Stimulated activated CD8-positive, alpha-beta memory T cell treated with anti-CD3 and anti-CD28 coated beads, Interleukin-4, amount 100 ng/mL, for 48 hours (primary cell): ENCODE measurements around the gene ADAM19.

ENCODE experiments used
- DNase-seq: peaks from one replicate; pipeline ENCODE4 v3.0.0-alpha.2; 2020

The ADAM19 gene

GRCh38 chr5:157596487-157596886 is 20.9 kb upstream of the ADAM19 start:
- peak; percentile 67 for DNase-seq

DNA sequence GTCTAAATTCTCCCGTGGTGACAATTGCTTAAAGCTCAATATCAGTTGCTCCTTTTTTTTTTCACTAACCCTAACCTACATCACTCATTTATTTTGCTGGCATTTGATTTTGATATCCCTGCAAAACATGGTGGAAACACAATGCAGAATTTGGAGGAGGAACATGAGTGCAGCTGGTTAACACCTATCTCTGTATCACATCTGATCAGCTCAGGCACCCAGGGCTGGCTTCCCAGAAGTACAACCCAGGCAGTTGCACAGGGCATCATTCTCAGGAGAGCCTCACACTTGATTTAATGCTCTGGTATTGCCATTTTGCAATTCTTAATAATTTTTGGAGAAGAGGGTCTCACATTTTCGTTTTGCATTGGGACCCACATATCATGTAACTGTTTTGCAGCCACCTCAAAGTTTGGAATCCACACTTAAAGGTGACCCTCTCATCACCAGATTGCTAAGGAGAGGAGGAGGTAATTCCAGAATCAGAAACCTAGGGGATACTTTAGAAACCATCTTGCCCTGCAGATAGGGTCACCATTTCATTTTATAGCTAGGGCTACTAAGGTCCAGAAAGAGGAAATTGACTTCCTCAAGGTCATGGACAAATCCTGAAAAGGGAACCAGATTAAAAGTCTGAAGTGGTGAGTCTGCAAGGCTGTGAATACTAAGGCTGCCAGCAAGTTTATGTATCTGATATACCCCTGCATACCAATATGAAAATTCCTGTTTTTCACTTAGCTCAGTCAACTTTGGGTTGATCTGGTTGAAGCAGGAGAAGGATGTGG is 19.3 kb upstream of the ADAM19 start:
- no peak for DNase-seq

- no peak for DNase-seq
Measured at GRCh38 chr5:157594257-157594656, 18.7 kb upstream of the ADAM19 start.

DNA sequence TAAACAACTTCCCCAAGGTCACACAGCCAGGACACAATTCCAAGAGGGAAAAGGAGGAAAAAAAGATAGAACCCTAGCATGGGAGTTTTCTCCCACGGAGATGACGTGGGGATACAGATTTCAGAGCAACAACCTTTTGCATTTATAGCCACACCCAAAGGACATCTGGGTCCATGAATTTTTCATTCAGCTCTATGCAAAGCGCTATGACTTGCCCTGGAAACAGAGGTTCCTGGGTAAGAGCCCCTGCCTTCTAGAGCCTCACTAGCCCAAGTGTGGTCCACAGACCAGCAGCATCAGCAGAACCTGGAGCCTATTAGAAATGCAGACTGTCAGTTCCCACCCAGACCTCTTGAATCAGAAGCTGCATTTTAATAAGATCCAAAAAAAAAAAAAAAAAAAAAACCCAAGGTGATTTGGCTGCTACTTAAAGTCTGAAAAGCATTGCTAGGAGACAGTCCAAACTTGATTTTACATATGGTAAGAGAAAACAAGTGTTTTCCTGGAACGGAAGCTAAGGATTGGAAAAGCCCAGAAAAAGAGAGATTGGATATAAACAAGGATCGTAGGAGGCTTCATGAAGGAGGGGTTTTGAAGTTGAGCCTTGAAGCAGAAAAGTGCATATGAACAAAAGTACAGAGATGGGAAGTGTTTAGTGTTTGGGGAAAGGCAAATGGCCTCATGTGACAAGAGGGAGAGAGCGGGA is 17.6 kb upstream of the ADAM19 start:
- DNase-seq, result no peak

- no peak for DNase-seq
Measured at GRCh38 chr5:157592594-157592993, 17.0 kb upstream of the ADAM19 start.

DNA sequence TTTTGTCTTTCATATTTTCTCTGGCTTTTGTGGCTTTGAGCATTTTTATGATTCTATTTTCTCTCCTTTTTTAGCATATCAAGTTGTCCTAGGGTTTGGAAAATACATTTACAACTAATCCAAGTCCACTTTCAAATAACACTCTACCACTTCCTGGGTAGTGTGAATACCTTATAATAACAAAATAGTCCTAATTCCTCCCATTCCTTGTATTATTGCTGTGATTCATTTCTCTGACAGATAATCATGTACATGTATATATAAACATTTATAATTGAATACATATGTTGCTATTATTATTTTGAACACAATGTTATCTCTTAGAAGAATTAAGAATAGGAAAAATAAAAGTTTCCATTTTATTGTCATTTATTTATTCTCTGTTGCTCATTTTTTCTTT is 14.9 kb upstream of the ADAM19 start:
- no peak for DNase-seq

GRCh38 chr5:157584628-157585027 is 9.1 kb upstream of the ADAM19 start:
- no peak for DNase-seq

- no peak for DNase-seq
Measured at GRCh38 chr5:157582731-157583620, 7.4 kb upstream of the ADAM19 start.

GRCh38 chr5:157581901-157582300 is 6.3 kb upstream of the ADAM19 start:
- no peak for DNase-seq

- DNase-seq, result no peak
Measured at GRCh38 chr5:157578079-157578780, 2.7 kb upstream of the ADAM19 start.

- DNase-seq, result no peak
Measured at GRCh38 chr5:157576678-157577077, 1.1 kb upstream of the ADAM19 start.

DNA sequence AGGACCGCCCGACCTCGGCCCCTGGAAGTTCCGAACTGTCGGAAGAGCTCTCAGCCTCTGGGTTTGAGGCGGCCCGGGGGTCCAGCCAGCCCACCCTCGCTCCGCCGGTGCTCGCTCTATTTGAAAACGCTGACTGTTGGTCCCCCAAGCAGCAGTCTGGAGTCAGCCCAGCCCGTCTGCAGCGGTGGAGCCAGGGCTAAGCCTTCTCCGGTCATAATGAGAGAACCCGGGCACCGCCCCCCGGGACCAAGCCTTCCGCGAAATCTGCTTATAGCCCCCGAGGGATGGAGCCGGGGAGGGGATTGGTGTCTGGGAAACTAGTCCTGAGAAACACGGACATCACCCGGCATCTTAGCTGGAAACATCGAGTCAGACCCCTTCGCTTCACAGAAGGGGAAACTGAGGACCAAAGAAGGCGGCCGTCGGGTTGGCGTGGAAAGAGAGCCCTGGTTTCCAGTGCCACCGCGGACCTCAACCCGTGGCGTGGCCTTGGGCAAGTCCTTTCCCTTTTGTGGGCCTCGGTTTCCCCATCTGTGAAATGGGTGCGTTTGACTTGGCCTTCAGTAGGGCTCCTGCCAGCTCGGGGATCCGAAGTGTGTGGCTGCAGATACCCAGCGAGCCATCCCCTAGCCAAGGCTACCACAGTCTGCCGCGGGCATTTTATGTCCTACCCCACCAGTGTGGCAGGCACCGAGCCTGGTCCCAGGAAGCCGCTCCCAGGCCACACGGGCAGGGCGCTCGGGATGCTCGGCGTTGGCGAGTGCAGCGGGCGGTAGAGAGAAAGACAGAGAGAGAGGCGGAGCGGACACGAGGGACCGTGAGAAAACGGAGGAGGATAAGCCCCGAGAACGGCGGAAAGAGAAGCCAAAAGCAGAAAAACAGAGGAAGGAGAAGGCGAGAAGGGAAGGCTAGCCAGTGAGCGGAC is 857 bp downstream of the ADAM19 start:
- DNase-seq, result peak; percentile 57

- no peak for DNase-seq
Measured at GRCh38 chr5:157571357-157571827, 4.2 kb downstream of the ADAM19 start.

GRCh38 chr5:157570531-157571200 is 4.9 kb downstream of the ADAM19 start:
- DNase-seq, result no peak

DNA sequence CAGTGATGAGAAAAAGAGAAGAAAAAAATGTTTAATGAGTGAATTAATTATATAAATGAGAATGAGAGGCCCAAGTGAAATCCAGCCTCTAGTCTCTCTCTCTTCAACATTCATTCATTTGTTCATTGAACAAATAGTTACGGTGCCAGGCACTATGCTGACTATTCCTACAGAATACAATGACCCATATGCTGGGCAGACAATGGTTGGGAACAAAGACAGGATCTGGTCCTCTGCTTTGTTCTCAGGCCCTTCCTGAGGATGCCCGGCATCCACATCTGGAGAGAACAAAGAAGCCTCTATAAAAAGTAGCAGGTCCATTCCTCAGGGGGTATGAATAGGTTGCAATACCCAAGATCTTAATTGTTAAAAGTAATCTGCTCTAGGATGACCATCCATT is 6.9 kb downstream of the ADAM19 start:
- no peak for DNase-seq

DNA sequence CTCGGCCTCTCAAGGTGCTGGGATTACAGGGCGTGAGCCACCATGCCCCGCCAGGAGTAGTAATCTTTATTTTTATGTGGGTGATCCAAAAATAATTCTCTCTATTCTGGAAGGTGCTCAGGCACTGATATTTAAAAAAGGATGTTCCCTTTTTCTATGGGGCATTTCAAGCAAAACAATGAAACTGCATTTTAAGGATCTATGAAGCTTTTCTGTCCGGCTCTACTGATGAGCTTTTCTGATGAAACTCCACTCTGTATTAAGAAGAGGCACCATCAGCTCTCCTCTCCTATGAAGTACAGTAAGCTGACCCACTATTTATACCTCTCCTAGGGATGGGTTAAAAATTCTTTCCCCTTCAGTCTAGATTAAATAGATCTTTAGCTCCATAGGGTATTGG is 7.4 kb downstream of the ADAM19 start:
- no peak for DNase-seq

- no peak for DNase-seq
Measured at GRCh38 chr5:157566902-157567489, 8.6 kb downstream of the ADAM19 start.

- DNase-seq, result no peak
Measured at GRCh38 chr5:157563929-157564716, 11.5 kb downstream of the ADAM19 start.

DNA sequence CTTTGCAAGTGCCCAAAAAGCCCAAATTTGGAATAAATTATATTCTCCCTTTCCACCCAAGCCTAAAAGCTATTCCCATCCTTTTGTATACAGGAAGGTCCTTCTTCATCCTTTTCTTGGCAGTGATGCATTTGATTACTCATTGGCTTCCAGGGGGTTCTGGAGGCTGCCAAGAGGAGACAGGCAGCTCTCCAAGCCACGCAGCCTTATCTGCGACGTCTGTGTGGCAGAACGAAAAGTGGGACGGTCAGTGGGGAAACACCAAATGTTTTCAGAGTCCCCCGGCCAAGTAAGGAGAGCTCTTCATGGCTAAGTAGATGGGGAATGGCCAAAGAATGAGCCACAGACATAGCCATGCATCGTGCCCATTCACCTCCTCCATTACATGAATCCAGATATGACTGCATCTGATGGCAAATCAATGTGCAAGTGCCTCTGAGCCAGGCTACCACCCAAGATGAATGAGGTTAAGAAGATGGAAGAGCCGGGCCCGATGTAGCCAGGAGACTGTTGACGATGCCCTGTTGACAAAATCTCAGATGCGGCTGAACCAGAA is 12.1 kb downstream of the ADAM19 start:
- DNase-seq, result no peak
